KOPT-K1 (cell line): ENCODE data around the gene SCN2A.

Source experiments
- H3K27ac ChIP-seq: fragments of 200-600 bp; sonication (generic); 2 replicates; pipeline ENCODE4 v1.5.1; 2016; ENCODE audit warnings: antibody characterized with exemption, mild to moderate bottlenecking, low read depth, low read length; ENCODE audit not compliant: poor library complexity, severe bottlenecking
- H3K36me3 ChIP-seq: fragments of 200-600 bp; sonication (generic); 2 replicates; pipeline ENCODE4 v1.5.1; 2017; ENCODE audit warnings: antibody characterized with exemption, mild to moderate bottlenecking, low read length, moderate library complexity; ENCODE audit not compliant: insufficient read depth
- H3K9me3 ChIP-seq: fragments of 200-600 bp; sonication (generic); 2 replicates; pipeline ENCODE4 v1.5.1; 2017; ENCODE audit warnings: antibody characterized with exemption, low read length, mild to moderate bottlenecking; ENCODE audit not compliant: insufficient read depth, poor library complexity, severe bottlenecking

Gene SCN2A

DNA sequence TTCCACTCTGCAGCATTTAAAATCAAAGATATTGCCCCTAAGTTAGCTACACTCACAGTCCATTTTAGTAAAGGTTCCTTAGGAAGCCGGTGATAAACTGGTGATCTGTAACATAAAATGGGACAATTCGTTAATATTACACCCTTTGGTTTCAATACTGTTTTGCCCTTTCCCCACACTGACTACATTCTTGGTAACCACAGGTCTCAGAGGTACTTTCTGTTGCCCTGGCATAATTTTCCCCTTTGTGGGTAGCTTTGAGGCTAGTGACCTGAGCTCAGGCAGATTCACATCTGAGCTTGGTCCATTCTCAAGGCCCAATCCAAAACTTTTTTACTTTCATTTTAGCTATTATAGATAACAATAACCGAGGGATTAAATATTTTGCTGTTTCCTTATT lies 197.3 kb downstream of the SCN2A start:
- H3K9me3 ChIP-seq = no peaks in the 10 kb centered on the region
- H3K27ac ChIP-seq = no peak overlapping the region
- no peaks in the 10 kb centered on the region for H3K36me3 ChIP-seq

DNA sequence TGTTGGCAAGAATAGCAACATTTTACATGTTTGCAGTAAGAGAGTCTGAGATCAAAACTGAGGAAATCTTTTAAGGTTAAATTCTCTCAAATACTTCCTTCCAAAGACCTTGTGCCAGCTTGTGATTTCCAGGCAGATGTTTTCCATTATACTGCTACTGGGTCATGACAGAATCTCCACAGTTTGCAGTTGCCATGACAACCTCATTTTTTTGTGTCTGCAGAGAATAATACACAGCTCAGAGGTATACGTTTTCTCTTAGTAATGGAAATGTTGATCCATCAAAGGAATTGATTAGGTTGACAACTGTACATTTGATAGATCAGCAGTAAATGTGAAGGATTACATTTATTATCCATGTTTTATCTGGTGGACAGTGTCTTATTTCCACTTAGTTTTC lies 201.2 kb downstream of the SCN2A start:
- H3K9me3 ChIP-seq = no peaks in the 10 kb centered on the region
- no peaks in the 10 kb centered on the region for H3K36me3 ChIP-seq
- H3K27ac ChIP-seq = no peak overlapping the region
